ENCODE data around the gene PDE8A. TPM values are rescaled to one million over a fixed set of nuclear protein-coding genes. Genes with fewer than 3 reads are reported as not detected.

PDE8A gene
- total and polyA plus RNA-seq, 2 of the 4 experiments (the other 2 are of a cell fraction): 32.4 to 35.9 TPM

DNA sequence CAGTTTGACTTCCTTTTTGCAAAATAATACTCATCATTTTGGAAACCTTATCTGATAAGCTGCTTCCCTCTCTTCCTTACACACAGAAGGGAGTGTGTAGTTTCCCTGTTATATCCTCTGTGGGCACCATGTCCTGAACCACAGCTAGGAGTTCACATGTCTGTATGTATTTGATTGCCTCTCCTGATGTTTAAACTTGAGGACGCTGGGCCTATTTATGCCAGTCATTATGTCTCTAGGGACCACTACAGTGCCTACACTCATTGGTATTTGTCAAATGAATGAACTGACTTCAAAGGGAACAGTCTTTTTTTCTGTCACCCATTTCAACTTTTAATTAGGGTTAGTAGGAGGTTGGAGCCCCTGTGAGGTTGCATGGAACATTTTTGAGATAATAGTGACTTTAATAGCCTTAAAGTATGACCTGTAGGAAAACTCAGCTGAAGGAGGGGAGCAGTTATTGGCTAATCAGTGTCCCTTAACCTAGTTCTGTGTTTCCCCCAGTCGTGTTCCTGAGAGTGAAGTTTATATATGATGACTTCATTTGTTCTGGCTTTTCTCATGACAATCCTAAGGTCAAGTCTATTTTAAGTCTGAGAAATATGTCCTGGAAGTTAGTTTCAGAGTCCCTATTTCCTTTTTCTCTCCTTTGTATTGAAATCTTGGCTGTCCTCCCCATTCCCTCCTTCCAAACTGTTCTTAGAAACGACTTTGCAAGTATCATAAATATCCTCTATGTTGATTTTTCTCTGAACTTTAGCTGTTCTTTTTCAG is 28.9 kb downstream of the PDE8A start:
- no peak overlapping the region for H3K9ac ChIP-seq (ENCODE audit: low read depth, low read length)

More for the DNA sequence above, 28.9 kb downstream of the PDE8A start:
- no peak overlapping the region; the same call in 1 of the 2 replicates for H2BK20ac ChIP-seq (ENCODE audit: low read depth, low read length)
- H2BK120ac ChIP-seq (ENCODE audit: low read depth, low read length): peak overlapping the region; percentile 14; the same call in 1 of the 2 replicates
- intact Hi-C loops (cut with micrococcal nuclease): no loop called here
- no CpG with 5 or more reads among the region's 3 CpGs for WGBS, 2 experiments (ENCODE audit: extremely low coverage in 2 of 2, insufficient read length in 1 of 2)
- H4K20me1 ChIP-seq (ENCODE audit: insufficient read depth, low read length): peaks cover 67% of the 10 kb centered on the region
- H3K18ac ChIP-seq (ENCODE audit: low read depth, low read length): peak overlapping the region; percentile 55; the same call in 1 of the 2 replicates
- BruUV-seq (replicated peaks): no TSS peak
- dilution Hi-C loops (cut with HindIII; ENCODE audit: low sequenced_read_pairs, unreplicated experiment): no loop called here
- no peak overlapping the region for H2AK9ac ChIP-seq (replicated peaks; ENCODE audit: low read depth, low read length, poor library complexity)
- peaks cover 21% of the 10 kb centered on the region for H3K4me1 ChIP-seq (ENCODE audit: control insufficient read depth, insufficient read depth, low read length)
- H2BK5ac ChIP-seq (ENCODE audit: low read depth, low read length, poor library complexity, severe bottlenecking): no peak overlapping the region
- peak overlapping the region; percentile 35; the same call in 1 of the 2 replicates for H3K4ac ChIP-seq (ENCODE audit: low read depth, low read length)
- no peak overlapping the region for H3K56ac ChIP-seq (ENCODE audit: extremely low read depth, insufficient read depth, low read length)
- CTCF ChIA-PET: interaction anchor here (0.6 kb wide), 1 partner anchor 35 kb away, joined by 3 read pairs; no protein-coding TSS in a partner anchor
- no peak for TF ChIP-seq FOS (IDR thresholded peaks at IDR 0.05; ENCODE audit: low read depth, low read length)
- no peaks in the 10 kb centered on the region for H3K36me3 ChIP-seq (ENCODE audit: control insufficient read depth, insufficient read depth, low read length)
- H2BK15ac ChIP-seq (ENCODE audit: low read depth, low read length): no peak overlapping the region
- no peak for DNase-seq
- no peak overlapping the region for H3K4me3 ChIP-seq (ENCODE audit: insufficient read depth, low read depth, low read length)
- POLR2A ChIA-PET (ENCODE audit: unreplicated experiment): no interaction called here
- no peak overlapping the region for H2AFZ ChIP-seq (replicated peaks; ENCODE audit: low read length, poor library complexity)
- H3K9me3 ChIP-seq (ENCODE audit: control insufficient read depth, insufficient read depth, low read length): no peaks in the 10 kb centered on the region
- H2AK5ac ChIP-seq (ENCODE audit: low read depth, low read length): peak overlapping the region; percentile 26; the same call in 1 of the 2 replicates
- peak overlapping the region; percentile 24; the same call in 1 of the 2 replicates for H3K23ac ChIP-seq (ENCODE audit: low read depth, low read length)
- no peak overlapping the region for H4K91ac ChIP-seq (ENCODE audit: insufficient read depth, low read depth, low read length)
- H3K27ac ChIP-seq (ENCODE audit: insufficient read depth, low read length): no peak overlapping the region
- peak overlapping the region; percentile 48; the same call in 1 of the 2 replicates for H3K4me2 ChIP-seq (ENCODE audit: low read depth, low read length)
- in situ Hi-C loops (cut with MboI; ENCODE audit: low sequenced_read_pairs): loop anchor here (10.0 kb wide), 1 partner anchor 64 kb away; no protein-coding TSS in a partner anchor
- H4K8ac ChIP-seq (ENCODE audit: low read depth in 2 of 2, low read length in 2 of 2): peak overlapping the region in 1 of 2 experiments; percentile 12; a peak in 1 of 4 replicates
- no peak for ATAC-seq (ENCODE audit: low read depth)
- no peaks in the 10 kb centered on the region for H3K27me3 ChIP-seq (ENCODE audit: control insufficient read depth, insufficient read depth, low read length)
- H3K79me1 ChIP-seq (ENCODE audit: low read depth in 1 of 2, low read length in 2 of 2): peaks cover 36 to 78% of the 10 kb centered on the region in 2 experiments
- peak overlapping the region; percentile 89 for H3K14ac ChIP-seq (replicated peaks; ENCODE audit: low read depth, low read length)
- H3K9me1 ChIP-seq (ENCODE audit: insufficient read depth, low read length): peaks cover 18% of the 10 kb centered on the region
- H4K5ac ChIP-seq (ENCODE audit: low read depth, low read length): no peak overlapping the region
